ENCODE results near the gene ZNF627. TPM values are rescaled to one million over a fixed set of nuclear protein-coding genes. Genes with fewer than 3 reads are reported as not detected.

Gene ZNF627
- total RNA-seq, 4 donors from 2014 or later = 0.40 to 10.2 (median 7.0) TPM

DNA sequence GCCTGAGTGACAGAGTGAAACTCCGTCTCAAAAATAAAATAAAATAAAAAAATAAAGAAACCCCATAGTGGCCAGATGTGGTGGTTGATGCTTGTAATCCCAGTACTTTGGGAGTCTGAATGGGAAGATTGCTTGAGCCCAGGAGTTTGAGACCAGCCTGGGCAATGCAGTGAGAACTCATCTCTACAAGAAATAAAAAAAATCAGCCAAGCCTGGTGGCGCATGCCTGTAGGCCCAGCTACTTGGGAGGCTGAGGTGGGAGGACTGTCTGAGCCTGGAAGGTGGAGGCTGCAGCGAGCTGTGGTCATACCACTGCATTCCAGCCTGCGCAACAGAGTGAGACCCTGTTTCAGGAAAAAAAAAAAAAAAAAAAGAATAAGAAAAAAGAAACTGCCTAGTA lies 53.8 kb downstream of the ZNF627 start:
- no peak for TF ChIP-seq POLR2AphosphoS5 (IDR thresholded peaks at IDR 0.05)
- no peak for TF ChIP-seq EP300 (IDR thresholded peaks at IDR 0.05; ENCODE audit: low read depth)
- no peak for TF ChIP-seq POLR2A (IDR thresholded peaks at IDR 0.05)
- DNase-seq = no peak
- Histone ChIP-seq H3K4me1 (no peaks in the 10 kb centered on the region), H3K9me3 (peaks cover 23% of the 10 kb centered on the region in 2 donors), H3K36me3 (peaks cover 0 to 19% (median 2%) of the 10 kb centered on the region in 4 donors), H3K4me3 (no peak overlapping the region), H3K27me3 (no peaks in the 10 kb centered on the region), H3K27ac (no peak overlapping the region)
- in situ Hi-C loops (cut with MboI; ENCODE audit: low pct_ligation_motif_present in 1 of 4, low pct_unique_long_range_greater_than_20kb in 1 of 4, low sequenced_read_pairs in 3 of 4) = no loop called here
- intact Hi-C loops (cut with DNase I; ENCODE audit: low total_unique reads) = no loop called here
- 97% methylated on average over 4 of the region's 4 CpGs for WGBS, 2 donors (ENCODE audit: low coverage in 1 of 2)

DNA sequence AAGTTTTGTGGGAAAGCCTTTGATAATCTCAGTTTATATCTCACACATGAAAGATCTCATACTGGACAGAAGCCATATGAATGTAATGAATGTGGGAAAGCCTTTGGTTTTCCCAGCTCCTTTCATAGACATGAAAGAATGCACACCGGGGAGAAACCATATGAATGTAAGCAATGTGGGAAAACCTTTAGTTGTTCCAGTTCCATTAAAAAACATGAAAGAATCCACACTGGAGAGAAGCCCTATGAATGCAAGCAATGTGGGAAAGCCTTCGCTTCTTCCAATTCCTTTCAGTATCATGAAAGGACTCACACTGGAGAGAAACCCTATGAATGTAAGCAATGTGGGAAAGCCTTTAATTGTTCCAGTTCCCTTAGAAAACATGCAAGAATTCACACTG lies 54.8 kb downstream of the ZNF627 start:
- peaks cover 0 to 19% (median 2%) of the 10 kb centered on the region in 4 donors for H3K36me3 ChIP-seq
- peaks cover 23% of the 10 kb centered on the region in 2 donors for H3K9me3 ChIP-seq
- no peak overlapping the region for H3K27ac ChIP-seq
- 86 to 90% methylated on average over 2 of the region's 2 CpGs for WGBS, 2 donors (ENCODE audit: low coverage in 1 of 2)
- intact Hi-C loops (cut with DNase I; ENCODE audit: low total_unique reads) = no loop called here
- DNase-seq = no peak
- peaks cover 0 to under 1% (median 0%) of the 10 kb centered on the region in 4 donors for H3K4me1 ChIP-seq
- in situ Hi-C loops (cut with MboI; ENCODE audit: low pct_ligation_motif_present in 1 of 4, low pct_unique_long_range_greater_than_20kb in 1 of 4, low sequenced_read_pairs in 3 of 4) = no loop called here
- H3K4me3 ChIP-seq = no peak overlapping the region
- TF ChIP-seq EP300 (IDR thresholded peaks at IDR 0.05; ENCODE audit: low read depth) = no peak
- no peak for TF ChIP-seq POLR2AphosphoS5 (IDR thresholded peaks at IDR 0.05)
- TF ChIP-seq, protein P1, sequence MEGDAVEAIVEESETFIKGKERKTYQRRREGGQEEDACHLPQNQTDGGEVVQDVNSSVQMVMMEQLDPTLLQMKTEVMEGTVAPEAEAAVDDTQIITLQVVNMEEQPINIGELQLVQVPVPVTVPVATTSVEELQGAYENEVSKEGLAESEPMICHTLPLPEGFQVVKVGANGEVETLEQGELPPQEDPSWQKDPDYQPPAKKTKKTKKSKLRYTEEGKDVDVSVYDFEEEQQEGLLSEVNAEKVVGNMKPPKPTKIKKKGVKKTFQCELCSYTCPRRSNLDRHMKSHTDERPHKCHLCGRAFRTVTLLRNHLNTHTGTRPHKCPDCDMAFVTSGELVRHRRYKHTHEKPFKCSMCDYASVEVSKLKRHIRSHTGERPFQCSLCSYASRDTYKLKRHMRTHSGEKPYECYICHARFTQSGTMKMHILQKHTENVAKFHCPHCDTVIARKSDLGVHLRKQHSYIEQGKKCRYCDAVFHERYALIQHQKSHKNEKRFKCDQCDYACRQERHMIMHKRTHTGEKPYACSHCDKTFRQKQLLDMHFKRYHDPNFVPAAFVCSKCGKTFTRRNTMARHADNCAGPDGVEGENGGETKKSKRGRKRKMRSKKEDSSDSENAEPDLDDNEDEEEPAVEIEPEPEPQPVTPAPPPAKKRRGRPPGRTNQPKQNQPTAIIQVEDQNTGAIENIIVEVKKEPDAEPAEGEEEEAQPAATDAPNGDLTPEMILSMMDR (IDR thresholded peaks at IDR 0.05) = no peak
- no peak for TF ChIP-seq POLR2A (IDR thresholded peaks at IDR 0.05)
- no peaks in the 10 kb centered on the region for H3K27me3 ChIP-seq

DNA sequence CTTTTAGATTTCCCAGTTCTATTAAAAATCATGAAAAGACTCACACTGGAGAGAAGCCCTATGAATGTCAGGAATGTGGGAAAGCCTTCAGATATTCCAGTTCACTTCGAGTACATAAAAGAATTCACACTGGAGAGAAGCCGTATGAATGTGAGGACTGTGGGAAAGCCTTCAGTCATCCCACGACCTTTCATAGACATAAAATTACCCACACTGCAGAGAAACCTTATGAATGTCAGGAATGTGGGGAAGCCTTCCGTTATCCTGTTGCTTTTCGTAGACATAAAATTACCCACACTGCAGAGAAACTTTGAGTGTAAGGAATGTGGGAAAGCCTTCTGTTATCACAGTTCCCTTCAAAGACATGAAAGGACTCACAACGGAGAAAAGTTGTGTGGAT lies 55.2 kb downstream of the ZNF627 start:
- WGBS, 2 donors (ENCODE audit: low coverage in 1 of 2) = 95 to 100% methylated on average over 3 to 6 of the region's 6 CpGs
- no peak overlapping the region for H3K27ac ChIP-seq
- TF ChIP-seq EP300 (IDR thresholded peaks at IDR 0.05; ENCODE audit: low read depth) (no peak), POLR2AphosphoS5 (IDR thresholded peaks at IDR 0.05) (no peak), POLR2A (IDR thresholded peaks at IDR 0.05) (no peak)
- TF ChIP-seq, protein P1 (IDR thresholded peaks at IDR 0.05) = no peak
- H3K4me1 ChIP-seq = peaks cover 0 to 3% (median 0%) of the 10 kb centered on the region in 4 donors
- DNase-seq = no peak
- H3K27me3 ChIP-seq = no peaks in the 10 kb centered on the region
- H3K9me3 ChIP-seq = peaks cover 23% of the 10 kb centered on the region in 2 donors
- in situ Hi-C loops (cut with MboI; ENCODE audit: low pct_ligation_motif_present in 1 of 4, low pct_unique_long_range_greater_than_20kb in 1 of 4, low sequenced_read_pairs in 3 of 4) = no loop called here
- intact Hi-C loops (cut with DNase I; ENCODE audit: low total_unique reads) = no loop called here
- peaks cover 0 to 19% (median 2%) of the 10 kb centered on the region in 4 donors for H3K36me3 ChIP-seq
- H3K4me3 ChIP-seq = no peak overlapping the region

DNA sequence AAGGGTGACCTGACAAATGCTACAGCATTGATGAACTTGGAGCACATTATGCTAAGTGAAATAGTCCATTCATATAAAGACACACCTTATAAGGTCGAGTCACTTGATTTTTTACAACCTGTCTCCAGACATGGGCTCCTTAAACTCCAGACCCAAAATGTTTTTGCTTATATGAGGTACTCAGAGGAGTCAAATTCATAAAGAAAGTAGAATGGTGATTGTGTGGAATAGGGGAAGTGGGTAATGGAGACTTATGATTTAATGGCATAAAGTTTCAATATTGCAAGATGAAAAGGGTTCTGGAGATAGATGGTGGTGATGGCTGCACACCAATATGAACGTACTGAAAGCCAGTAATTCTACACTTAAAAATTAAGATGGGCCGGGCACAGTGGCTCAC lies 59.3 kb downstream of the ZNF627 start:
- Histone ChIP-seq H3K9me3 (peaks cover 21 to 22% of the 10 kb centered on the region in 2 donors), H3K4me3 (no peak overlapping the region), H3K4me1 (peaks cover 0 to 3% (median 0%) of the 10 kb centered on the region in 4 donors), H3K27me3 (no peaks in the 10 kb centered on the region), H3K36me3 (peaks cover 0 to 12% (median 2%) of the 10 kb centered on the region in 4 donors), H3K27ac (no peak overlapping the region)
- DNase-seq = no peak
- TF ChIP-seq EP300 (IDR thresholded peaks at IDR 0.05; ENCODE audit: low read depth) = no peak
- TF ChIP-seq POLR2AphosphoS5 (IDR thresholded peaks at IDR 0.05) = no peak
- no peak for TF ChIP-seq POLR2A (IDR thresholded peaks at IDR 0.05)
- TF ChIP-seq, protein P1 (IDR thresholded peaks at IDR 0.05) = no peak
- intact Hi-C loops (cut with DNase I; ENCODE audit: low total_unique reads) (no loop called here), in situ Hi-C loops (cut with MboI; ENCODE audit: low pct_ligation_motif_present in 1 of 4, low pct_unique_long_range_greater_than_20kb in 1 of 4, low sequenced_read_pairs in 3 of 4) (no loop called here)
- WGBS, 2 donors (ENCODE audit: low coverage in 1 of 2) = 87 to 93% methylated on average over 3 of the region's 3 CpGs

DNA sequence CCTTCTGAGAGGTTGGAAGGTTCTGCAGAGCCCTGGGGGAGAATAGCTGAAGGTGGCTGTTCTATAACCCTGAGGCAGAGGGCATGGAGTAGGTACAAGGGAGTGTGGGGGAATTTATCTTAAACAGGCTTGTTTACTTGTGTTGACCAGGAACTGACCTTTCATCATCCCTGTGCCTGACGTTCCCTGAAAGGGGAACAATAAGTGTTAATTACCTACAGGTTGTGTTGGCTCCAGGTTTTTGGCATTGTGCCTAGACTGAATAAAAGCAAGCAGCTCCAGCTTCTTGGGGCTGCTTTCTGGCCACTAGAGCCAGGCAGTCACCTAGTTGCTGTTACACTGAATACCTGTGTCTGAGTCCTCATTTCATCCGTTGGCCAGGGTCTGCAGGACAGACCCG lies 60.0 kb downstream of the ZNF627 start:
- in situ Hi-C loops (cut with MboI; ENCODE audit: low pct_ligation_motif_present in 1 of 4, low pct_unique_long_range_greater_than_20kb in 1 of 4, low sequenced_read_pairs in 3 of 4) = no loop called here
- TF ChIP-seq, protein P1 (IDR thresholded peaks at IDR 0.05) = no peak
- no peak for TF ChIP-seq EP300 (IDR thresholded peaks at IDR 0.05; ENCODE audit: low read depth)
- TF ChIP-seq POLR2A (IDR thresholded peaks at IDR 0.05) = no peak
- no peak for TF ChIP-seq POLR2AphosphoS5 (IDR thresholded peaks at IDR 0.05)
- peak; percentile 36 for DNase-seq
- Histone ChIP-seq H3K36me3 (peaks cover 0 to 6% (median 0%) of the 10 kb centered on the region in 4 donors), H3K27me3 (no peaks in the 10 kb centered on the region), H3K4me3 (no peak overlapping the region), H3K4me1 (peaks cover 0 to 3% (median 0%) of the 10 kb centered on the region in 4 donors), H3K27ac (no peak overlapping the region), H3K9me3 (peaks cover 13 to 14% of the 10 kb centered on the region in 2 donors)
- intact Hi-C loops (cut with DNase I; ENCODE audit: low total_unique reads) = no loop called here
- WGBS, 2 donors (ENCODE audit: low coverage in 1 of 2) = 51 to 94% methylated on average over 2 to 3 of the region's 3 CpGs
